ENCODE results near the gene MAPK8IP3. TPM values are rescaled to one million over a fixed set of nuclear protein-coding genes. Genes with fewer than 3 reads are reported as not detected.

MAPK8IP3 gene
- total and polyA plus RNA-seq, 7 donors = 11.7 to 31.6 (median 22.6) TPM

- no peak for TF ChIP-seq CTCF (IDR thresholded peaks at IDR 0.05)
- ATAC-seq (no peak), DNase-seq (no peak)
- Histone ChIP-seq H3K36me3 (ENCODE audit: insufficient read depth in 1 of 2, low read depth in 1 of 2) (peaks cover 0 to 80% of the 10 kb centered on the region in 2 donors), H3K4me1 (no peaks in the 10 kb centered on the region), H3K9me3 (no peaks in the 10 kb centered on the region), H3K27ac (no peak overlapping the region), H3K27me3 (ENCODE audit: insufficient read depth in 3 of 3, low read length in 2 of 3) (no peaks in the 10 kb centered on the region), H3K4me3 (no peak overlapping the region)
- 88 to 95% (median 93%) methylated on average over 9 of the region's 9 CpGs for WGBS, 3 donors
- intact Hi-C loops (cut with DNase I) = no loop called here
Observed at GRCh38 chr16:1817276-1817589, 111.2 kb downstream of the MAPK8IP3 start.

DNA sequence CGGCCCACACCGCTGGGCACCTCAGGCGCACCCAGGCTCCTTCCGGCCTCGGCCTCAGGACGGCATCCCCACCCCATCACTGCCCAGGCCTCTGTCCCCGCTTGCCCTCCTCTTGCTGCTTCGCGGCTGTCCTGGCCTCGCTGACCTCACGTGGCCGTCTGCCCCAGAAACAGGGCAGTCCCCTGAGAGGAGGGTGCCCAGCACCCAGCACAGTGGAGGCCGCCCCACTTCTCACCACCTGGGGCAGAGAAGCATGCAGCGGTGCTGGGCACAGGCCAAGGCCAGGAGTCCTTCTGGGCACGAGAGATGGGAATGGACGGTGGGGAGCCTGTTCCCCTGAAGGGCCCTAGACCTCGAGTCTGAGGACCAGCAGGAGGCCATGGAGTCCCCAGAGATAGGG is 111.7 kb downstream of the MAPK8IP3 start:
- ATAC-seq (no peak), DNase-seq (no peak)
- Histone ChIP-seq H3K36me3 (ENCODE audit: insufficient read depth in 1 of 2, low read depth in 1 of 2) (peaks cover 0 to 85% of the 10 kb centered on the region in 2 donors), H3K4me1 (no peaks in the 10 kb centered on the region), H3K27me3 (ENCODE audit: insufficient read depth in 3 of 3, low read length in 2 of 3) (no peaks in the 10 kb centered on the region), H3K27ac (no peak overlapping the region), H3K9me3 (no peaks in the 10 kb centered on the region), H3K4me3 (no peak overlapping the region)
- intact Hi-C loops (cut with DNase I) = no loop called here
- 88 to 90% (median 90%) methylated on average over 17 of the region's 17 CpGs for WGBS, 3 donors
- no peak for TF ChIP-seq CTCF (IDR thresholded peaks at IDR 0.05)

DNA sequence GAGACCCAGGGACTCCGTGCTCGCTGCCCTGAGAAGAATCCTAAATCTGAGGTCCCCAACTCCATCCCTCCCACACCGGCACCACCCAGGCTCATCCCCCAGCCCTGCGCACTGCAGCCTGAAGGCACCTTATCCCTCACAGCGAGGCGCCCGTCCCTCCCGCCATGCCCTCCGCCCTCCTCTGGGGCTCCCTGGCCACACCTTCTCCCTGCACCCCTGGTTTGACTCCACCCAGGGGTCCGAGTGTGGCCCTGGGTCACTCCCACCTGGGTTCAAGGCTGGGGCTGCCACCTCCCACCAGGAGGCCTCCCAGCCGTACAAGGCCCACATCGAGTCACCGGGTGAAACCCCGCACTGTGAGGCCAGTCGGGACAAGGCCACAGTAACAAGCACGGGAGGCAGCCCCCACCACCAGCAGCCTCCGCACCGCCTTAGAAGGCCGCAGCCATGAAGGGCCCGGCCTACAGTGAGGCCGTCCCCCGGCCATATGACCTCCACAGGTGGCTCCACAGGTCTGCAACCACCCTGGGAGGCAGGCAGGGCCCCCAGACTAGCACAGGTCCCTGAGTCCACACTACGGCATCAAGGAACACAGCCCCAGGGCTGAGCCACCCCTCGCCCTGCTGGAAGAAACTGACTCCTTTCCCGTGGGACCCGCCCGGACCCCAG is 112.3 kb downstream of the MAPK8IP3 start:
- no peak for DNase-seq
- H3K9me3 ChIP-seq = no peaks in the 10 kb centered on the region
- no peak for ATAC-seq
- 92 to 95% (median 94%) methylated on average over 24 to 27 of the region's 27 CpGs for WGBS, 3 donors
- H3K27ac ChIP-seq = no peak overlapping the region
- peaks cover 0 to 86% of the 10 kb centered on the region in 2 donors for H3K36me3 ChIP-seq (ENCODE audit: insufficient read depth in 1 of 2, low read depth in 1 of 2)
- H3K4me3 ChIP-seq = no peak overlapping the region
- H3K27me3 ChIP-seq (ENCODE audit: insufficient read depth in 3 of 3, low read length in 2 of 3) = no peaks in the 10 kb centered on the region
- no peaks in the 10 kb centered on the region for H3K4me1 ChIP-seq
- intact Hi-C loops (cut with DNase I) = no loop called here
- no peak for TF ChIP-seq CTCF (IDR thresholded peaks at IDR 0.05)

DNA sequence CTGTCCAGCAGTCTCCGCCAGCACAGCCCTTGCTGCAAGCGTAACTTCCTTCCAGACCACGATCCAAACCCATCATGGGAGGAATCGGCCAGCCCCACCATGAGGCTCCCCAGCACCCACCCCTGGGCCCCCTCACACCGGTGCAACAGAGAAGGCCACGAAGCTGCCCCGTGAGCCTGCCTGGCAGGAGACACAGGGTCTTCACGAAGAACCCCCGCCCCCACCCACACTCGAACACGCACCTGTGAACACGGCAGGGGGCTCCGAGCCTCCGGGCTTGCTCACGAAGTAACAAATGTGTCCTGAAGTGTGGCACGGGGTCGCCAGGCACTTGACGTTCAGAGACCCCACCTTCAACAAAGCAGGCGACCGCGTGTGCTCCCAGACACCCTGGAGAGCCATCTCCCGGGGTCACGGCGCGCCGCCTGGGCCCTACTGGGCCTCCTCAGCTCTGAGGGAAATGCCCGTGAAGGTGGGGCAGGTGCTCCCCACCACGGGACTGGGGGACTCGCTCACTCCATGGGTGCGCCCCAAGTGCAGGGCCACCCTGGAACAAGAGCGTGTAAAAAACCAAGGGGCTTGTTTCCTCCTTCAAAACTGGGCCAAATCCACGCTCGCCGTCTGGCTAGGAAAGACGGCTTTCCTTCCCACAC is 113.0 kb downstream of the MAPK8IP3 start:
- Histone ChIP-seq H3K4me1 (peaks cover 4% of the 10 kb centered on the region), H3K27ac (no peak overlapping the region), H3K27me3 (ENCODE audit: insufficient read depth in 3 of 3, low read length in 2 of 3) (no peaks in the 10 kb centered on the region), H3K9me3 (no peaks in the 10 kb centered on the region), H3K36me3 (ENCODE audit: insufficient read depth in 1 of 2, low read depth in 1 of 2) (peaks cover 0 to 80% of the 10 kb centered on the region in 2 donors), H3K4me3 (no peak overlapping the region)
- no peak for TF ChIP-seq CTCF (IDR thresholded peaks at IDR 0.05)
- 92 to 93% (median 93%) methylated on average over 34 to 35 of the region's 35 CpGs for WGBS, 3 donors
- ATAC-seq (no peak), DNase-seq (no peak)
- intact Hi-C loops (cut with DNase I) = no loop called here

Measured in psoas muscle (tissue), 8 donors.